GM19351 (cell line): ENCODE data around the gene SMPDL3A.
"Not testable (repeated sequence)": the region's sequence is repeated elsewhere in the genome, so short reads cannot be mapped to it uniquely, and the experiment has no call there.

ENCODE experiments used
- ATAC-seq: cut with Tn5 transposase; IDR thresholded peaks from one replicate; pipeline ENCODE4 v1.9.1; 2021; ENCODE audit warnings: mild to moderate bottlenecking, moderate library complexity; ENCODE audit not compliant: unreplicated experiment

SMPDL3A gene

DNA sequence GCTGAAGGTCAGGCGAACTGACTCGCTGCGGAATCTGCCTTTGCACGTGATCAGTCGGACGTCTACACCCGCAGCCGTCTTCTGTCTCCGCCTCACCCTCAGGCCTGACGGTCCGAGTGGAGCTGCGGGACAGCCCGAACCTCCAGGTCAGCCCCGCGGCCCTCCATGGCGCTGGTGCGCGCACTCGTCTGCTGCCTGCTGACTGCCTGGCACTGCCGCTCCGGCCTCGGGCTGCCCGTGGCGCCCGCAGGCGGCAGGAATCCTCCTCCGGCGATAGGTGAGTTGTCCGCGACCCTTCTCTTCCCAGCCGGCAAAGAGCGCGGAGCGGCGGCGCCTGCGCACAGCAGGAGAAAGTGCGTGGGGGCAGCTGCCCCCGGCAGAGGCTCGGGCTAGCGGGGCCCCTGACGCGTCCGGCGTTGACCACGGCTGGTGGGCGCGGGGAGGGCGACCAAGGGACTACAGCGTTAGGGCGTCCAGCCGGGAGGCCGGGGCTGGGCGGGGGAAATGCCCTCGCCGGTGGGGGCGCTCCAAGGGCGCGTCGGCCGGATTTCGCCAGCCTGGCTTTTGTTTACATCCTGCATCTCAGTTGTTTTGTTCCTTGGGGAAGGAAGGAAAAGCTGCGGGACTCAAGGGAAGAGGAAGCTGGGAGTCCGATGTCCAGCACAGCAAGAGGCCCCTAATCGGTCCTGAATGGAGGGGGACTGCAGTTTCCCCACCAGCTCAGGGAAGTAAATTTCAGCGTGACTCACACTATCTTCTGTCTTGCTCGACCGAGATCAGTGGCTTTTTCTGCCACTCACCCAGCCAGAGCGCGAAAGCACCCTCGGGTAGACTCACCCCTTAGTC is at the start of gene SMPDL3A:
Gene SMPDL3A (plus strand): TSS at position 77 of the 846 bp plus-strand sequence. CDS start 89 bp downstream, at position 166.
- ATAC-seq = peak; percentile 60

DNA sequence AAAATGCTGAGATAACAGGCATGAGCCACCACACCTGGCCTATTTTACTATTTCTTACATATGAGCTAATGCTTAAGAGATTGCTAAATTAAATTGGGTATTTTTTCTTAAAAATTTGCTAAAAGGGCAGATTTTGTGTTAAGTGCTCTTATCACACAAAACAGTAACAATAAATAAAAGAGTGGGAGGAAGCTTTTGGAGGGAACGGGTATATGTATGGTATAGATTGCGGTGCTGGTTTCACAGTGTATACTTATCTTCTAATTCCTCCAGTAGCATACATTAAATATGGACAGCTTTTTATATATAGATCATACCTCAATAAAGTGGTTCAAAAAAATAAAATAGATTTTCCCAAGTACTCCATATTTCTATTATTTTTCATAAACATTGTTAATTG is 49.0 kb upstream of the SMPDL3A start:
- ATAC-seq = no peak

DNA sequence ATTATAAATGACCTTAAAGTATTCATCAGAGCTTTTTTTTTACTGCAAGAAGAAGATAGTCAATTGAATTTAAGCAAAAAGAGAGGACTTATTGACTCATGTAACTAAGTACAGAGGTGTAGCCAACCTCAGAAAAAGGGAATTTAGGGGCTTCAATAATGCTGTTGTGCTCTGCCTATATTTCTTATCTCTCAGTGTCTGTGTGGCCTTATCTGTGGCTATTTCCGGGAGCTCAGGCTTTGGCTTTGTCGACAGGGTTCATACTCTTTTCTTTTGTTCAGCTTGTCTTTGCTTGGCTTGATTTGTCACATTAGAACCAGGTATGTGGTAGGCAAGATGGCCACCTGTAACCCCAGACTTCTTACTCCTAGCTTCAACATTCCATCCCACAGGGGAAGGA is 48.1 kb upstream of the SMPDL3A start:
- no peak for ATAC-seq

- ATAC-seq = not testable (repeated sequence)
These were observed 44.8 kb upstream of the SMPDL3A start for GRCh38 chr6:122744247-122744646.

GRCh38 chr6:122744856-122745255 is 44.2 kb upstream of the SMPDL3A start:
- not testable (repeated sequence) for ATAC-seq

DNA sequence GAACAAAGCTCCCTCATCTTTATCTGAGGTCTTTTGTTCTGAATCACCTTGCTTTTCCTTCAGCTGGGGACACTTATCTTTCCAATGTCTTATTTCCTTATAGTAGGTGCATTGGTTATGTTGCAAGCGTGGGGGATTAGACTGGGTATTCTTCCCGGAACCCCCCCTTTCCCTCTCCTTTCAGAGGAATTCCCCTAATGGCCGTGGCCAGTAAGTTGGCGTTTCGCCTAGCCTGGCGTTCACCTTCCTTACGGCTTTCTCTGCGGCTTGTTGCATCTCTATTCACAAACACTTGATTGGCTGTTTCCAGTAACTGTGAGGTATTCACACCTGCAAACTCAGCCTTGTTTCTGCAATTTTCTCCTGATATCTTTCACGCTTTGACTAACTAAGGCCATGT is 42.4 kb upstream of the SMPDL3A start:
- no peak for ATAC-seq

DNA sequence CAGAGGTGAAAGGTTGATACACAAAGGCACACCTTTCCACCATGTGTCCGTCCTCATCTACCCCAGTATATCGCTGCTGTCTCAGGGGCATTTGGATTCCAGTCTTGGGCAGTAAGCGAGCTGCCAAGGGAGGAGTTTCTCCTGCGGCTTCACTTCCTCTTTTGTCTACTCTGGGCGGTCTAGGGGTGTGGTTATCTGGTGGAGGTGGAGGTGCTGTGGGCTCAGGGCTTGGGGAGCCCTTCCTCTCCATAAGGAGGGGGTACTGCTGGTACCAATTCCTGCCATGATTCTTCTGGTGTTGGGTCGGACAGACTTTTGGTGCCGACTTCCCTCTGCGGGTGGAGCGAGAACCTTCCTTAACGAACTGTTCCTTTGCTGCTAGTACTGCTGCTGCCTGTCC is 41.5 kb upstream of the SMPDL3A start:
- ATAC-seq = peak; percentile 29

DNA sequence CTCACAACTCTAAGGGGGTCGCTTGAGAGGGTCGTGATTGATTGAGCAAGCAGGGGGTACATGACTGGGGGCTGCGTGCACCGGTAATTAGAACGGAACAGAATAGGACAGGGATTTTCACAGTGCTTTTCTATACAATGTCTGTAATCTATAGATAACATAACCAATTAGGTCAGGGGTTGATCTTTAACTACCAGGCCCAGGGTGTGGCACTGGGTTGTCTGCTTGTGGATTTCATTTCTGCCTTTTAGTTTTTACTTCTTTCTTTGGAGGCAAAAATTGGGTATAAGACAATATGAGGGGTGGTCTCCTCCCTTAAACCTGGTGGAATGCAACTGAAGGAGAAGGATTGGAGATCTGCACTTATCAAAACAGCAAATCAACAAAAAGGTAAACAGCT is 40.1 kb upstream of the SMPDL3A start:
- ATAC-seq = not testable (repeated sequence)

- ATAC-seq = peak; percentile 23
These were observed 39.5 kb upstream of the SMPDL3A start for GRCh38 chr6:122749451-122750050.

GRCh38 chr6:122751326-122751725 is 37.7 kb upstream of the SMPDL3A start:
- ATAC-seq = peak; percentile 84

DNA sequence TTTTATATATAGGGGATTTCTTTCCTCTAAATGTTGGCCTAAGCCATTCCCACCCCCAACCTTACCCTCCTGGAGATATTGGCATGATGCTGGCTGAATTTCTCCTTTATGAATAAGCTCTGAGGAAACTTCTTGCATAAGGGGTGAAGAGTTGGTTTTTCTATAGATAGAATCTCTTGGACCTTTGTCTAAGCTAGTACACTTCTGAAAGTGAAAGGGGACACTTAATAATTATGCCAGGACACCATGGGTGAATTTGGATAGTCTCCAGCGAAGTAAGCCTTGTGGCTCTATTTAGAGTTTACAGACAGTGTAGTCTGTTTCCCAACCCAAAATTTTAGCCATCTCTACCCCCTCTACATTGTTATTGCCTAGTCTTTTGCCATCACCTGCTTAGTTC is 36.6 kb upstream of the SMPDL3A start:
- ATAC-seq = peak; percentile 26

DNA sequence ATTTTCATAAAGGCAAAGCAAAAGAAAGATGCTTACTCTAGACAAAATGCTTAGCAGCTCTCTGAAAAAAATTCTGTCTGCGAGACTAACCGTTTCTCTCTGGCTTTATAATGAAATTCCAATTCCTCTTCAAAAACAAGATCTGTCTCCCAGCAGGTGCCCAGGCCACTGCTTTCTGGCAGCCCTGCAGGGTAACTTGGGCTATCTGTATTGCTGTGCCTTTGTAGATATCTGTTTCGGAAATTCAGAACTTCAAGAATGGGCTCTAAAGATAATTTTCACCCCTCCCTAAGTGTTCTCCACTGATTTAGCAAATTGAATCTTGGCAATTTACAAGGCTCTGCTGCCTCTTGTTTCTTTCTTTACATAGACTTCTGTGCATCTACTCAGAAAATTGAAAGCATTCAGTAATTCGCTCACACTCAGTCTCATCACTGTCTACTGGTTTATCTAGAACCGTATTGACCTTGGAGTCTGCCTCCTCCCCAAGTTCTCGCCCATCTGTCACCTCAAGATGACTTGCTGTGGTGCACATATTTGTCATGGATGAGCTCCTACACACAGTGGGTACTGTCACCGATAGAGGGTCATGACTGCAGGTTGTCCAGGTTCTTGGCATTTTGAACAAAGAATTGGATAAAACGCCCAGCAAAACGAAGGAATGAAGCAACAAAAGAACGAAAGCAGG is 35.9 kb upstream of the SMPDL3A start:
- no peak for ATAC-seq

- no peak for ATAC-seq
These were observed 35.4 kb upstream of the SMPDL3A start for GRCh38 chr6:122753688-122754056.

DNA sequence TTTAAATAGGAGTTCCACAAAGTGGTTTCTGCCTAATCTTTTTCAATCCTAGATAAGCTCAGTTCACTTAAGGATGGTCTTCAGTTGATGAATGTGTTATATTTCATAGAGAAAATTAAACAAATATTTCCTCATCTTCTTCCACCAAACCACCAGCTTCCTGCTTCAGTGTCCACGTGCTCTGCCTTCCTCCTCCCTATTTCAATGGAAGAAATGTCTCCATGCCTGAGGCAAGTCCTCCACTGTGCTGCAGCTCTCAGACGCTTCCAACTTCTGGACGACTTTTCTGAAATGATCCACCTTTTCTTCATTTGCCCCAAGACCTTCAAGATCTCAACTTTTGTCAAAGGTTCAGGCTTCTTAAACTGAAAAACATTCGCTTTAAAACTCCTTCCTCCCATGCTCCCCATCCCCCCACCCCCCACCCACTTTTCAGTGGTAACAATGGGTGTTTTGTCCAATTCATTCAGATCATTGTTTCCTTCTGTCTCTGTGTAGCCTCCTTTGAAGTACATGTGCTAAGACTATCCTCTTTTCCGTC is 34.8 kb upstream of the SMPDL3A start:
- no peak for ATAC-seq

- no peak for ATAC-seq
These were observed 33.2 kb upstream of the SMPDL3A start for GRCh38 chr6:122755901-122756300.

DNA sequence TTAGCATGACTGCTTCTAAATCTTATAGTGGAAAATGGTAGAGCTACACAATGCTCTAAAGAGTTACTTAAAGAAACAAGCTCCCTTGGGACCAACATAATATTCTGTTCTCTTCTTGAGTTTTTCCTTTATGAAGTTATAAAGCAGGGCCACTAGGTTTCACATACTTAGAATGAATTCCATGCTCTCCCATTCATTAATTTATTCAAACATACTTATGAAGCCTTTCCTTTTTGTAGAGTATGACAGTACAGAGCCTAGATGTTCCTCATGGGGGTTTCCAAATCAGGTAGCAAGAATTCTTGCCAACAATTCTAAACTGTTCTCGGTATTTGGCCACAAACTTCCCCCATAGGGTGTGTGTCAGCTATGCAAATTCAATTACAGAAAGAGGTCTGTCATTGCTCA is 30.1 kb upstream of the SMPDL3A start:
- ATAC-seq = peak; percentile 99

DNA sequence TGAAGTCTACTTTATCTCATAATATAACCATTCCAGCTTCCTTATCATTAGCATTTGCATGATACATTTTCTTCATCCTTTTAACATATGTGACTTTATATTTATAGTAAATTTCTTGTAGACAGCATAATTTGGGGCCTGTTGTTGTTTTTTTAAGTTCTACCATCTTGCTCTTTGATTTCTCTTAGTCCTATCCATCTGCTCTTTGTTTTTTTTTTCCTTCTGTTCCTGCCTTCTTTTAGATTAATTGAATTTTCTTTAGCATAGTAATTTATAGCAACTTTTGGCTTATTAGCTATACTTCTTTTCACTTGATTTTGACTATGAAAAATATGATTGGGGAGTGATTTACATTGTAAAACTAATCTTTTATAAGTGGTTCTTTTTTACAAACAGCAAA is 28.7 kb upstream of the SMPDL3A start:
- ATAC-seq = no peak

DNA sequence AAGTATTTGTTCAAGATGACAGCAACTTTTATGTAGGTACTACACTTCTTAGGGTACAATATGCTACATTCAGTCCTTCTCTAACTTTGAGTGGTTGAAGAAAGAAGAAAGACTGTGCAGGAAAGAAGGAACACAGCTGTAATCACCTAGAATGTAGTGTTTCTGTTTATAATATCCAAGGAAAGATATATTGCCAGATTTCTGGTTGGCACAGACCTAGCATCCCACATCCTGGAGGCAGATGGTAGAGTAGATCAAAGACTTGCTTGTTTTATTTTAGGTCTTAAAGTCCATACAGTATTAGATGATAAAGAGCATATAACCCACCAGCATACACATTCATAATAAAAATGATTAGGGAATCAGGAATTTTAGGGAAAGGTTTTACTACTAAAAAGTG is 22.8 kb upstream of the SMPDL3A start:
- ATAC-seq = no peak

DNA sequence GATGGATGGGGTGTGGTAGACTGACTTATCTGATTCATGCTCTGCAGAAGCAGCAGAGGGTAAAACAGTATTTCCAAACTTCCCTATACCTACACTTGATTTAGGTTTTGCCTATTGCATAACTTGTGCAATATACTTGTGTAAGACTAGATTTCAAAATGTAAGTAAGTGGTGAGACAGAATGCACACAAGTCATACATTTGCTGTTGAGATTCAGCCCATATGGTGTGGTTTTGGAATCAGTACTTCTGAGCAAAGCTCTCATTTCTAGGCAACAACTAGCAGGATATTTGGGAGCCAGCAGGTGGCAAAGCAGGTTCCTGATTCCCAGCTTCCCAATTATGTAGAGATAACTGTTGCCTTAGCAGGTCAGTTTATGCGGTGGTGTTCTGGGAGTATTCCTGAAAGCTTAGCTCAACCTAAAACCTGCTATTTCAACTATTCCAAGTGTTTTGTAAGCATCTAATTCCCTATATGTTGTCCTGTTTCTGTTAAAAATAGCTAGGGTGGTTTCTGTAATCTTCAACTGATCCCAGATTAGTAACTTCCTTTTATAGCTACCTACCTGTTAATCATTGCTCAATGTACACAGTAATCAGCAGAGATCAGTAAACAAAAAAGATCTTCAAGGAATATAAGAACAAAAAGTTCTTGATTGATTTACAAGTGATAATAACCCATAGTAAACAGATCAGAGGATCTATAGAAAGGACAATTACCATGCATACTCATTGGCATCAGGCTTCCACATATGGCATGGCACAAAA is 18.0 kb upstream of the SMPDL3A start:
- no peak for ATAC-seq

DNA sequence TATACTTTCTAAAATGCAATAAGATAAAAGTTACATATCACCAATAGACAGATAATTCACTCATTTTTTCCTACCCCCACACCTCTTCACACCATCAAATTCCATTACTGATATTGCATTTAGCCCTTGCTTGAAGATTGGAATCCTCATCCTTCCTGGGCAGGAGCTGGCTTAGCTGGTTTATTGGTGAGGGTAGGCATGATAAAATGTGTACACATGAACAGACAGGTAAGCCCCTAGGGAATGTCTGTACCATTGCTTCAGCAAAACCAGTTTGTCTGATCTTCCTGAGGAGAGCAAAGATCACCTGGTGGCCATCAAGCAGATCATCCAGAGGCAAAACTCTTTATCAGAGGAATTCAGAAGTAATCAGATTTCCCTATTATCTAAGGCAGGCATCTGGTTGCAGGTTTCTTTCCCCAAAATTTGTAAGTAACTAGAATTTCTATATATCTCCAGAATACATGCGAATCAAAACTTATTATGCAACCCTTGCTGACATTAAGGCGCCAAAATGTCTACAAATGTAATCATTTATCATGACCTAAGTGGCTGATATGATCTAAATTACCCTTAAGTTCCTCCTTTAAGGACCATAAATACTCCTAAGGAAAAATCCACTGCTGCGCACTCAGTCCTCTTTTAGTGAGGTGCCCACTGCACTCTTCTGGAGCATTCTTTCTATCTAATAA is 16.2 kb upstream of the SMPDL3A start:
- no peak for ATAC-seq
